ENCODE data around the gene CPN2.

- TF ChIP-seq CTCF (IDR thresholded peaks at IDR 0.05; ENCODE audit: low read depth, low read length) (no peak), EZH2phosphoT487 (IDR thresholded peaks at IDR 0.05; ENCODE audit: low read depth) (no peak)
Observed at GRCh38 chr3:194377708-194378107, 26.6 kb upstream of the CPN2 start.
